ENCODE data around the gene HPSE2. TPM values are rescaled to one million over a fixed set of nuclear protein-coding genes. Genes with fewer than 3 reads are reported as not detected.
"Not testable (repeated sequence)": the region's sequence is repeated elsewhere in the genome, so short reads cannot be mapped to it uniquely, and the experiment has no call there.

The HPSE2 gene
- not detected for total RNA-seq
- long read RNA-seq, partial matches to known transcripts: 0 of 1 reads
- long read RNA-seq, other reads (novel, unspliced or antisense): 1 of 1 reads

DNA sequence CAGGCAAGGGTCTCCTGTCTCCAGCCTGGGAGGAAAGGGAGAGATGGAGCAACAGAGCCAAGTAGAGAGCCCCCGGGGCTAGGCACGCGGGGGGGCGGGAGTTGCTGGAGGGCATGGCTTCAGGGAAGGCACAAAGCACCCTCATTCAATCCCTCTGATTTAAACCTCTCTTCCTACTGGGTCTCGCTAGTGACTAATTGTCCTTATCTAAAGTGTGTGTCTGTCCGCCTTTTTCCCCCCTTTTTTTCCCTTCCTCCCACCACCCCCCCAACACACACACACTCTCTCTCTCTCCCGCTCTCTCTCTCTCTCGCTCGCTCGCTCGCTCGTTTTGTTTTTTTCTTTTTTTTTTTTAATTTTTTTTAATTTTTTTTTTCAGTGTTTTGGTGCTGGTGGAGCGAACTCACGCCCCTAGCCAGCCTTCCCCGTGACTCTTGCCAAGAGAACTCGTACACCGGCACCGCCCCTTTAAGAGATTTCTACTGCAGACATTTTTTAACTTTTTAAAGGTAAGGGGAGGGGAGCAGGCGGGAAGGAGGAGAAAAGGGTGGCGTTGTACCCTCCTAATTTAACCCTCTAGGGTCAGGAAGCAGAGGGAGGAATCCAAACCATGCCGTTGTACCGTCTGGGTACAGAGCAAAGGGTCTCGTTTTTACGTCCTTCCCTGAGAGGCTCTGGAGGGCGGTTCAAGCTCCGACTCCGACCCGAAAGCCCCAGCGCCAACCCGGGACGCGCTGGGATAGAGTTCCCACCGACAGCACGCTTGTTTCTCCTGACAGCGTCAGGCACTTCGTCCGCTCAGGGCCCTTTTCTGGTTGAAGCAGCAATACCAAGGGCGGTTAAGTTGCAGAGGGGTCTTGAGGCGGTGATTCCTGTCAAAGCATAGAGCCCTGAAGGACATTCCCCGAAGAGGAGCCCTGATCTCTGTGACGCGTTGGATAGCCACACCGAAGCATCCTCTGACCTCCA is at the start of gene HPSE2:
Gene HPSE2, minus strand, starts transcription at position 195 of the 969 bp plus-strand sequence.
- no peak for DNase-seq
- ATAC-seq (ENCODE audit: poor library complexity): no peak
- intact Hi-C loops (cut with DNase I): no loop called here

DNA sequence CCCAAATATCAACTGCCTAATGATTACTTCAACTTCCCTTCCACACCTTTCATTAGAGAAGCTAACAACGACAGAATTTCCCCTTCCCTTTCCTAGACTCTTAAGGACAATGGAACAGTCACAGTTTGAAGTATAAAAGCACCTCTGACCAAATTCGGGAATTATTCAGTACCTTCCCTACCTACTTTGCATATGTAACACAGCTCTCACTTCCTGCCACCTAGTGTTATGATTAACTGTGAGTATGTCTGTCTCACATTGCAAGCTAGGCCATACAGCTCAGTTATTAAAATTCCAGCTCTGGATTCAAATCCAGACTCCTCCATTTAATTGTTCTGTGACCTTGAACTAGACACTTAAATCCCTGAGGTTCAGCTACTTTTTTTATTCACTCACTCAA is 44.8 kb upstream of the HPSE2 start:
- no peak for DNase-seq
- intact Hi-C loops (cut with DNase I): no loop called here
- no peak for ATAC-seq (ENCODE audit: poor library complexity)

DNA sequence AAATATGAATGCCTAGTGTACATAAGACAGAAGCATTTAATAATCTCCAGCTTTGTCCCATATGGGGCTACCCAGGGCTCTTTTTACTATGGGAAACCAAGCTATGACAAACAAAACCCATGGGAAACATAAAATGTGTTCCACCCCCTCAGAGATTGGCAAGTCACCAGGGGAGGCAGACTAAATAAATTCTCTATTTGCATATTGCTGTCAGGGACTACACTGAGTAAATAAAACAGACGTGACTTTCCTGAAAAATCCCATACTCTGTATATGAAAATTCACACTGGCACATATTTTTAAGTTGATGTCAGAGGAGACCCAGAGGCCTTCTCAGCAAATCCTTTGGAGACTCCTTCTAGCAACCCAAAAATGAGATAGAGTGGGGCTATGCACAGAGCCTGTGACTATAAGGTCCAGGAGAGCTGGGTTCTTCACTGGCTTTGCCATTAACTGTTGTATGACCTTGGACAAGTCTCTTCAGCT is 44.0 kb upstream of the HPSE2 start:
- ATAC-seq (ENCODE audit: poor library complexity) (no peak), DNase-seq (no peak)
- intact Hi-C loops (cut with DNase I): no loop called here

DNA sequence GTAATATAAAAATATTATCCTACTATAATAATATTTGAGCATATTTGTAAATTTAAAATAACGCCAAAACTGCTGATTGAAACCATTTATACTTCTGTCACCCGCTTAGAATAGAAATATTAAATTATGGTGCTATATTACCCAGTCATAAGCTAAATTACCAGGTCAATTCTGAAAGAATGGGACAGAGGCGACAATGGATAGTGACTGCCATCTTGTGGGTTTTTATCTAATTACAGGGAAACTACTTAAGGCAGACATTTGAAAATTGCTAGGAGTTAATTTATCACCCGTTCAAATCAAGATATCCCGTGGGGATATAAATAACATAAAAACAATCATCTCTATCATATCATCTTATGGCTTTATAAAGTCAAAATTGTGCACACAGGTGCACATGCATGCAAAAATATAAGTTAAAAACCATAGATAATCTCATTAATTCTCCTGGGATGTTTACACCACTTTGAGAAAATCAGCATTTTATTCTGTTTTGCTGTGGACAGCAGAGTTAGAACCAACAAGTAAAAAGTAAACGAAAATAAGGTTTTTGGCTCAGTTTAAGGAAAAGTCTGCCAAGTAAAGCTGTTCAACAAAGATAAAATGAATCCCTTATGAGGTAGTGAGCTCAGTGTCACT is 41.3 kb upstream of the HPSE2 start:
- DNase-seq: no peak
- no peak for ATAC-seq (ENCODE audit: poor library complexity)
- intact Hi-C loops (cut with DNase I): no loop called here

DNA sequence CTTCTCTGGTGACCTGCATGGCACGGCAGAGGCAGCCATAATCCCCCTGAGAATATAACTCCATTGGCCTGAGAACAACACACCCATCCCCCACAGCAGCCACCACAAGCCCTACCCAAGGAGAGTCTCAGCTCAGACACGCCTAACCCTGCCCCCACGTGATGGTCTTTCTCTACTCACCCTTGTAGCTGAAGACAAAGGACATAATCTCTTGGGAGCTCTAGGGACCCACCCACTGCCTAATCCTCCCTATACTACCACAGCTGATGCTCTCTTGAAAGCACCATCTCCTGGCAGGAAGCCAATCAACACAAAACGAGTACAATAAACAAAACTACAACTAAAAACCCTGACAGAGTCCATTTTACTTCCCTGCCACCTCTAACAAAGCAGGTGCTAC is 30.7 kb upstream of the HPSE2 start:
- no peak for ATAC-seq (ENCODE audit: poor library complexity)
- DNase-seq: no peak
- intact Hi-C loops (cut with DNase I): no loop called here

DNA sequence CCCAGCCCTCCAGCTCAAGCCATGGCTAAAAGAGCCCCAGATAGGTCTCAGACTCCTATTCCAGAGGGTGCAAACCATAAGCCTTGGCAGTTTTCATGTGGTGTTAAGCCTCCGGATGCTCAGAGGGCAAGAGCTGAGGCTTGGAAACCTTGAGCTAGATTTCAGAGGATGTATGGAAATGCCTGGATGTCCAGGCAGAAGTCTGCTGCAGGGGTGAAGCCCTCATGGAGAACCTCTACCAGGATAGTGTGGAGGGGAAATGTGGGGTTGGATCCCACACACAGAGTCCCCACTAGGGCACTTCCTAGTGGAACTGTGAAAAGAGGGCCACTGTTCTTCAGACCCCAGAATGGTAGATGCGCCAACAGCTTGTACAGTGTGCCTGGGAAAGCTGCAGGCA is 13.2 kb upstream of the HPSE2 start:
- intact Hi-C loops (cut with DNase I): loop anchor here (5.0 kb wide), 1 partner anchor 782 kb away; no protein-coding TSS in a partner anchor
- no peak for DNase-seq
- no peak for ATAC-seq (ENCODE audit: poor library complexity)

DNA sequence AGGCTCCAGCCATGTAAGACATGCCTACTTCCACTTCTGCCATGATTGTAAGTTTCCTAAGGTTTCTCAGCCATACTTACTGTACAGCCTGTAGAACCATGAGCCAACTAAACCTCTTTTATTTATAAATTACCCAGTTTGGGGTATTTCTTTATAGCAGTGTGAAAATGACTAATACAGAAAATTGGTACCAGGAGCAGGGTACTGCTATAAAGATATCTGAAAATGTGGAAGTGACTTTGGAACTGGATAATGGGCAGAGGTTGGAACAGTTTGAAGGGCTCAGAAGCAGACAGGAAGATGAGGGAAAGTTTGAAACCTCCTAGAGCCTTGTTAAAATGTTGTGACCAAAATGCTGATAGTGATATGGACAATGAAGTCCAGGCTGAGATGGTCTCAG is 12.2 kb upstream of the HPSE2 start:
- ATAC-seq (ENCODE audit: poor library complexity); DNase-seq: not testable (repeated sequence)
- intact Hi-C loops (cut with DNase I): loop anchor here (5.0 kb wide), 1 partner anchor 781 kb away; no protein-coding TSS in a partner anchor

DNA sequence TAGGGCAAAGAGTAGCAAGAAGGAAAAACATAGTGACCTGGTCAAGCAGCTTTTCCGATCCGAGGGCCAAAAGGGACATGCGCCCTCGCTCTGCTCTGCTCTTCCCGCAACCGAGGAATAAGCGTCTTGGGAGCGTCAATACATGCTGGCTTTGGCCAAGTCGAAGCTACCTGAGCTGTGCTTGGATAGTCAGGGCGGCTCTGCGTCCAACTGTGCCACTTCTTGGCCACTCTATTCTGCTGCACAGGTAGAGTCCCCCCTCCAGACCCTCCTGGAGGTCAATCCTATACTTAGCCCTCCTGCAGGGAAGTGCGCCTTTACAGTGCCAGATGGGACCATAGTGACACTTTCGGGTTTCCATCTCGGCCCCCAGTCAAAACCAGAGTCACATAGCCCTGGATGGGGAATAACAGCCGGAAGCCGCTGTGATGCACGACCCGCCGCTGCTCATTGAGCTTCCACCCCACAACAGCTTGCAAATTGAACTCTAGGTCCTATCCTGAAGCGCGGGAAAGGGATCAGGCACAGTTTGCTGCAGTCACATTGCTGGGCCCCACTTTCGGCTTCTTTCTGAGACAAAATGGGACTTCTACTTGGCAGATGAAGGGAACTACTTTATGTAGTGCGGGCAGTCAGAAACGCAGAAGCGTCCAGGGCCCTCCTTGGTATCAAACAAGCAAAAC is 1.1 kb upstream of the HPSE2 start:
- DNase-seq: no peak
- no peak for ATAC-seq (ENCODE audit: poor library complexity)
- intact Hi-C loops (cut with DNase I): no loop called here

DNA sequence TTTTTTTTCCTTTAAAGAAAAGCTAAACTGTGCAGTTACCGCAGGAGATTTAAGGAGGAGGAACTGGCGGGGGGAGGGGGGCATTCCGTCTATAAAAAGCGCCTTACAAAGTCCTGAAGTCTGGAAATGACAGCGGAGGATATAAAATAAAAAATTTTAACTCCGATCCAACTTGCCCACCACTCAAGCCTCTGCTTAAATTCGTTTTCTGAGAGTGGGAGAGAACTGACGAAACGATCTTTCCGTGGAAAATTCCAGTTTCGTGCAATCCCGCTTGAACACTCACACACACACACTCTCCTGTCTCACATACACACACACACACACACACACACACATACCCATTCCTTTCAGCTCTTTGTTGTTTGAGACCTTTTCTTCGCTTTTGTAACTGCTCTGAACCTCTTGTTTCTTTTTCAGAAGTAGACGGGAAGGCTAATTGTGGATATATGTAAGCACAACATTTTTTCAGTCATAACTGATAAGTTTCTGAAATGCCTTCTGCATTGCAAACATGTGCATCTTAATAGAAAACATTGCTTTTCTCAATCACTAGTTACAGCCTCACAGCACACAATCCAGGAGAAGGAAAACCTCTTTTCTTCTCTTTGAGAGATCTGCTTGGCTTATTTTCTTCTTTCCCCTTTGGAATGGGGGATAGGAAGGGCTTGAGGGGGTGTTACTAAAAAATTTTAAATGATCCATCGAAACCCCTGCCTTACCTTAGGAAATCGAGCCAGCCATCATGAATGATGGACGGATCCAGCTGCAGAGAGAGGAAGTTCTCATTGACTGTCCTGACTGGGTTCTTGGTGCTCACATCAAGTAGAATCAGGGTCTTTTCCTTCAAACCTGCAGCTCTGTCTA is 628 bp downstream of the HPSE2 start:
- DNase-seq (no peak), ATAC-seq (ENCODE audit: poor library complexity) (no peak)
- intact Hi-C loops (cut with DNase I): no loop called here

DNA sequence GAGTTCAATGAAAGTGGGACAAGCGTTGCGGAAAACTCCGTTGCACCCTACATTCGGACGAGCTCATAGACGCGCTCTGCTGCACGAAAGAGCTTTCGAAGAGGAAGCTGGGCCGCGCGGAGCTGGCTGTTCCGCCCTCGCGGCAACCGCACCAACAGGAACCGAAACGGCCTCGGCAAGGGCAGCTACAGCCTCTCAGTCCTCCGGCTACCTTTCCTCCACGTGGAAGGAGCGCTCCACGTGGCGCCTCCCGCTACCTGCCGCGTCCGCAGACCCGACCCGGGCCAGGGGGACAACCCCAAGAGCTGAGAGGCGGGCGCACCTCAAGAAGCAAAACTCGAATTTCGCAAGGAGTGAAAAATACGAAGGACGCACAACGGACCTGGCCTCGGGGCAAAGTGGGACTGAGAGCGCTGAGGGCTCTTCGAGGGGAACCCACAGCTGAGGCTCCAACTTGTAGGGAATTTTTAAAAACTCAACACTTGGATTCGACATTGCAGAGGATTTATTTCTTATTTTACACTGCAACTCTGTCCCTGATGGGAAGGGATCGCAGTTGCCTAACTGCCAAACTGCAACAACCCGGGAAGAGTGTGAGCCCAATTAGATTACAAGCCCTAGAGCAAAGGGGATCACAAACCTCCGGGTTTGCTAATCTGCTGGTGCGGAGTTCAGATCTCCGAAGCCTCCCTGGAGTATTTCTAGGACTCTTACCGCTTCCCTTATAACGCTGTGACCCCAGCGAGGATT is 1.4 kb downstream of the HPSE2 start:
- DNase-seq (peak; percentile 66), ATAC-seq (ENCODE audit: poor library complexity) (peak; percentile 71)
- intact Hi-C loops (cut with DNase I): no loop called here

DNA sequence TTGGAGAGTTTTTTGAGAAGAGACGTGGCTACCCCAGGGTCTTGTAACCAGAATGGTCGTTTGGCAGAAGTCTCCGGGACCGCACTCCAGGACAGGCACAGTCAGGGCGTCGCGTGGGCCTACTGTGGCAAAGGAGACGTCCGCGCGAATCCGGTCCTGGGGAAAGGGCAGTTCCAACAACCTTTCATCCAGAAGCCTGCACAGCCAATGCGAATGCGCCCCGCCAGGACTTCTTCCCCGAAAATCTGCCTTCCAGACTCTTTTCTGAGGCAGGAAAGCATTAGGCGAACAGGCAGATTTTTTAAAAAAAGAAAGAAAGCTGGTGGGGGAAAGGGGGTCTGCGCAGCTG is 2.0 kb downstream of the HPSE2 start:
- DNase-seq (peak; percentile 44), ATAC-seq (ENCODE audit: poor library complexity) (no peak)
- intact Hi-C loops (cut with DNase I): no loop called here

DNA sequence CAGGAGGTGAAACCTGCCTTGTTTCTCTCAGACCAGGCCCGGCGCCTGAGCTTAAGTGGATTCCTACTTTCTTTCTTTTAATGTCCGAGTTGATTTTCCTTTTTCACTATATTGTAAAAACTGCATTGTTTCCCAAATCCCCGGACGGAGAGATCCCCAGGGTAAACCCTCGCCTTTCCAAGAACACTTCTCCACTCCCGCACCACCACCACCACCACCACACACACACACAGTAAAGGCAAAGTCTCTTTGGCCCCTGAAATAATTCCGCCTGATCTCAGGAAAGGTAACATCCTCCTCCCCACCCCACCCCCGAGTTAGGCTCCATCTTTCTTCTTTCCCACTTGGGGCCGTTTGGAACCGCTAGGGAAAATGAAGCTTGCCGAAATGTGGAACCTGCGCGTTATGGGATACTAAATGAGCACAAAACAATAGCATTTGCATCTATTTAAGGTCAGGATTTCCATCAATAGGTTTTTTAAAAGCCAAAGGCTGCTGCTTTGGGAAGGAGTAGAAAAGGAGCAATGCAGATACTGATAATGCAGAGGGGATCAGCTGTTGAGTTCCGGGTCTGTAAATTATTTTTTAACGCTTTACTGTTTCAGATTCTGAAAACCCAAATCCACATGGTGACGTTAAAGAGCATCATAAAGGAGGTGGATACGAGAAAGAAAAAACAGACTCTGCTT is 2.5 kb downstream of the HPSE2 start:
- ATAC-seq (ENCODE audit: poor library complexity): no peak
- intact Hi-C loops (cut with DNase I): no loop called here

DNA sequence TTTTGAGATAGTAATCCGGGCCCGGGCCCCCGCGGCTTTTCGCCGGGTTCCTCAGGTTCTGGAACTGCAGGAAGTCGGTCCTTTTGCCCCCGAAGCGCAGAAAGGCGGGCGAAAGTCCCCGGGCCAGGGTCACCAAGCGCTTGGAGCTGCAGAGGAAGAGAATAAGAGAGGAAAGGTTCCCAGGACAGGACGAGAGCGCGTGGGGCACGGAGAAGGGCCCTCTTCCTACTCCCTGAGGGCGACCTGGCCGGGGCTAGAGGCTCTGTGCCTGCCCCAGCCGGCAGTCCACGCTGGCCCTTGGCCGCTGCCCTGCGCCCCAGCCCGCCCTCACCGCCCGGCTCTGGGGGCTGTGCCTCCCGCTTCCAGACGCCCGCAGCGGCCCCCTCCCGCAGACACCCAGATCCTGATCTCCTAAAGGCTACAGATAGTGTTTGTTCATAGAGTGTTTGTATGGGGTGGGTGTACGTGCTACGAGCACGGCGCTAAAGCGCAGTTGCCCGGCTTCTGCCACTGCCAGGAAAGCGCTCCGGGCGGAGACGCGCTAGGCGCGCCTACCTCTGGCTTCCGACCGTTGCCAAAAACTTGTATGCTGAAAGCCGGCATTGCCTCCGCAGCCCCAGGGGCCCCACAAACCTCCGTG is 3.2 kb downstream of the HPSE2 start:
- intact Hi-C loops (cut with DNase I): no loop called here
- no peak for ATAC-seq (ENCODE audit: poor library complexity)
- no peak for DNase-seq

More for the DNA sequence above, 2.5 kb downstream of the HPSE2 start:
- no peak for DNase-seq

DNA sequence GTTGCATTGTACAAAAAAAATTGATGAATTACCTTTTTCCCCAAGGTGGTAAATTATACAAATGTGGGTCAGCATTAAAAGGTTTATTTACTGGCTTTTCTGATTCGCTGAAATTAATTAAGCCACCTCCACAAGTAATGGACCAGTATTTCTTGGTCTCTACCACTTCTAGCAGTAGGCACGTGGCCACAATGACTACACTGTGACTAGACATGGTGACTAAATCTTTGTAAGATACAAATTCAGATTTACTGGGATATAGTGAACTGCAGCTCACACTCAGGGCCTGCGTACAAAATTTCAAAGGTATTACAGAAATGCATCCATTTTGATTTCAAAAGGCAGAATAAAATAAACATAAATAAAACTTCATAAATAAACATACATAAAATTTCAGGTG is 10.9 kb downstream of the HPSE2 start:
- intact Hi-C loops (cut with DNase I): no loop called here
- ATAC-seq (ENCODE audit: poor library complexity) (no peak), DNase-seq (no peak)

DNA sequence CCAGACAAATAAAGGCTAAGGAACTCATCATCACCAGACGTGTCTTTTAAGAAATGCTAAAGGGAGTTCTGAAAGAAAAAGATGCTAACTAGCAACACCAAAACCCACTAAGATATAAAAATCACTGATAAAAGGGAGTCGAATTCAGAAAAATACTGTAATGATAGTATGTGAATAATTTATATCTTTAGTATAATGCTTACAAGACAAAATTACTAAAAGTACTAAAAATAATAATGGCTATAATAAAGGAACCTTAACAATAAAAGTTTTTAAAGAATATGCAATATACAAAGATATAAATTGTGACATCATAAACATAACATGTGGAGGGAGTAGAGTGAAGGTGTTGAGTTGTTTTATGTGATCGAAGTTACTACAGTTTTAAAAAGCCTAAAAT is 28.3 kb downstream of the HPSE2 start:
- ATAC-seq (ENCODE audit: poor library complexity): no peak
- DNase-seq: no peak
- intact Hi-C loops (cut with DNase I): no loop called here

DNA sequence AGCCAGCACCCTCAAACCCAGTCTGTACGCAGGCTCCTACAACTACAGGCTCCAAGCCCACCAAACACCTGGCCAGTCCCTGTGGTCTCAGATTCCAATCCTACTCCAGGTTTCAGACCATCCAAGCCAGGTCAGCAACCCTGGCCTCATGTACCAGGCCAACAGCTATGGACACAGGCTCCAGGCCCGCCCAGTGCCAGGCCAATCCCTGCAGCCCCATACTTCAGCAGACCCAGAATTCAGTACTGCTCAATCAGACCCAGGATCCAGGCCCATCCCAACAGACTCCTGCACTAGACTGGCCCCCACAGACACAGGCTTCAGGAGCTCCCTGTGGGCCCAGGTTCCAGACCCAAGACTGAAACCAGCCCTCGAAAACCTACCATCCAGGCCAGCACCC is 32.3 kb downstream of the HPSE2 start:
- no peak for ATAC-seq (ENCODE audit: poor library complexity)
- no peak for DNase-seq
- intact Hi-C loops (cut with DNase I): no loop called here

DNA sequence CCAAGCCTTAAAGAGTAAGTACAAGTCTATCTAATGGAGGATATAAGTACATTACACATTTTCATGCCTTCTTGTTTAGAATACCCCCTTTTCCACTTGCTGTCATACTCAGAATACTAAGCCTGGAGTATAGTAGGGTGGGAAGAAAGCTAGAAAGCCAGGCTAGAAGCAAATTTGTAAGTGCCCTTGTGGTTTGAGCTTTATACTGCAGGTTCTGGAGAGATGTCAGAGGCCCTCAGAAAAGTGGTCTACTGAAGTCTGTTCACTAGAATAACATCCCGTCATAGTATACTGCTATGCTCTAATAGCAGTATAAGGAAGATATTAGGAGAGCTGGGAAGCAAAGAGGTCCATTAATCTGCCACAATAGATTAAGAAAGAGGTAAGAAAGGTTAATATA is 62.7 kb downstream of the HPSE2 start:
- intact Hi-C loops (cut with DNase I): no loop called here

More for the DNA sequence above, 62.7 kb downstream of the HPSE2 start:
- ATAC-seq (ENCODE audit: poor library complexity) (no peak), DNase-seq (no peak)

All from Right ventricle myocardium superior (tissue), 1 donor.